ENCODE measurements around the gene IL36RN. TPM values are rescaled to one million over a fixed set of nuclear protein-coding genes. Genes with fewer than 3 reads are reported as not detected.

IL36RN gene
- total RNA-seq, 1 donor from 2014 or later = not detected

DNA sequence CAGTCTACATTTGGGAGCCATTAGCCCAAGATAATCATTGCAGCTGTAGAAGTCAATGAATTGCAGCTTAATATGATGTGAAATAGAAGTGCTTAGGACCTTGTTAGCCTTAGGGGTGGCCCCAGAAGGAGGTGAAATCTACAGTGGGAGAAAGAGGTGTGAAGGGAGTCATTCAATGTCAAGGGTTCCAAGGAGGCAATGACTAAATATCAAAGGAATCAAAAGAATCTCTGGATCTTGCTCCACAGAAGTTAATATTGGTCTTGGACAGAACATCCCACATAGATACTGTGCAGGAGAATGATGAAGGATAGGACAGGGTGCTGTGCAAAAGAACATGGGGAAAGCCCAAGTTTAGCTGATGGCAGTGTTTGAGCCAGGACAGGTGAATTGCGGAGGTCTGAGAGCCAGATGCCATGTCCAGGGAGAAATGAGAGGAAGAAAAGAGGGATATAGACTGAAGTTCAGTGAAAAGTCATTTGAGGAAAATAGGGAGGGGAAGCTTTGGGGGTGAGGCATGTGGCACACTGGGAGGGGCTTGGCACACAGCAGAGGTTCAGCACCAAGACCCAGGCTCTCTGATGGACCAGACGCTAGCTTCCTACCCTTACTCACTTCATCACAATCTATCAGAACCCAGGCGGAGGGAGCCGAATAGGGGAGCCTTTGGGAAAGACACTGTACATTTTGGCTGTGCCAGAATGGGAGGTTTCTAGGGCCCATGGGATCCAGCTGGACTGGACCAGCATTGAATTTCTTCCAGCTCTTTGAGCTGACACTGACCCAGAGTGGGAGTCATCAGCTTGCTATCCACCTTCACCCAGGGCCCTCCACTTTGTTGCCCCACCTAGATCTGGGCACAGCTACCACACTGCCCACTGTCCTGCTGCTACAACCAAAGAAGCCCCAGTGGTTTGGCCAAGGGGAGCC is 10.9 kb downstream of the IL36RN start:
- H3K4me1 Mint-ChIP-seq (ENCODE audit: low read depth) = no peaks in the 10 kb centered on the region
- no peak overlapping the region for H3K4me3 Mint-ChIP-seq
- no peak overlapping the region for H3K27ac Mint-ChIP-seq
- peaks cover 12% of the 10 kb centered on the region for H3K9me3 Mint-ChIP-seq
- intact Hi-C loops (cut with micrococcal nuclease) = no loop called here
- no peak for DNase-seq (ENCODE audit: low spot score)
- H3K36me3 Mint-ChIP-seq (ENCODE audit: low read depth) = peaks cover 1% of the 10 kb centered on the region
- peaks cover 10% of the 10 kb centered on the region for H3K27me3 Mint-ChIP-seq (ENCODE audit: insufficient read depth)

DNA sequence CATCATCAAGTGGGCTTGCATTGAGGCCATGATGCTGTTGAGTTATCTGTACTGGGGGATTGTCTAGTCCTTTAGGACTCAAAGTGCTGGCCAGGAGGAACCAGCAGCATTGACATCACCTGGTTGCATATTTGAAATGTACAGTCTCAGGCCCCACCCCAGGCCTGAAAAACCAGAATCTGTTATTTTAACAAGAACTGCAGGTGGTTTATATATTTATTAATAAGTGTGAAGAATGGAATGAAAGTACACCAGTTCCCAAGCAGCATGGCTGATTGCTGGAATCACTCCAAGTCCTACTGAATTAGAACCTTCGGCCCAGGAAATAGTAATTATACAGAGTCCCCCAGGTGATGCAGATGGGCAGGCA is 11.6 kb downstream of the IL36RN start:
- H3K4me3 Mint-ChIP-seq = no peak overlapping the region
- no peak overlapping the region for H3K27ac Mint-ChIP-seq
- intact Hi-C loops (cut with micrococcal nuclease) = no loop called here
- no peaks in the 10 kb centered on the region for H3K4me1 Mint-ChIP-seq (ENCODE audit: low read depth)
- peaks cover 6% of the 10 kb centered on the region for H3K9me3 Mint-ChIP-seq
- H3K27me3 Mint-ChIP-seq (ENCODE audit: insufficient read depth) = peaks cover 4% of the 10 kb centered on the region
- no peak for DNase-seq (ENCODE audit: low spot score)
- peaks cover 1% of the 10 kb centered on the region for H3K36me3 Mint-ChIP-seq (ENCODE audit: low read depth)

DNA sequence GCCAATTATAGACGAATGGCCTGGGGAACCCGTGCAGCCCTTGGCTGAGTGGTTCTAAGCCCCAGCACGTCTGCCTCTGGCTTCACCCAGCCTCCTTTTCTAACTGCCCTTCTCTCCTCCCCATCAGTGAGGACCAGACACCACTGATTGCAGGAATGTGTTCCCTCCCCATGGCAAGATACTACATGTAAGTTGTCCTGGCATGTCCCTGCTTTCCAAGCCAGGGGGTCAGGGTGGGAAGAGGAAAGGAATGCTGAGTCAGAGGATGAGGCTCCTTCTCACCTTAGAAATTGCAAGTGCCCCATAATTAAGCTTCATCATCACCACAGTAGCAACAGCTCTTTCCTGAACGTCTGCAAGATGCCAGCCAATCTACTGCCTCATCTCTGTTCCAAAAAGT is 13.6 kb downstream of the IL36RN start:
- no peaks in the 10 kb centered on the region for H3K9me3 Mint-ChIP-seq
- H3K36me3 Mint-ChIP-seq (ENCODE audit: low read depth) = peaks cover 1% of the 10 kb centered on the region
- H3K4me3 Mint-ChIP-seq = no peak overlapping the region
- H3K27me3 Mint-ChIP-seq (ENCODE audit: insufficient read depth) = peaks cover 7% of the 10 kb centered on the region
- intact Hi-C loops (cut with micrococcal nuclease) = no loop called here
- no peak for DNase-seq (ENCODE audit: low spot score)
- no peaks in the 10 kb centered on the region for H3K4me1 Mint-ChIP-seq (ENCODE audit: low read depth)
- no peak overlapping the region for H3K27ac Mint-ChIP-seq

DNA sequence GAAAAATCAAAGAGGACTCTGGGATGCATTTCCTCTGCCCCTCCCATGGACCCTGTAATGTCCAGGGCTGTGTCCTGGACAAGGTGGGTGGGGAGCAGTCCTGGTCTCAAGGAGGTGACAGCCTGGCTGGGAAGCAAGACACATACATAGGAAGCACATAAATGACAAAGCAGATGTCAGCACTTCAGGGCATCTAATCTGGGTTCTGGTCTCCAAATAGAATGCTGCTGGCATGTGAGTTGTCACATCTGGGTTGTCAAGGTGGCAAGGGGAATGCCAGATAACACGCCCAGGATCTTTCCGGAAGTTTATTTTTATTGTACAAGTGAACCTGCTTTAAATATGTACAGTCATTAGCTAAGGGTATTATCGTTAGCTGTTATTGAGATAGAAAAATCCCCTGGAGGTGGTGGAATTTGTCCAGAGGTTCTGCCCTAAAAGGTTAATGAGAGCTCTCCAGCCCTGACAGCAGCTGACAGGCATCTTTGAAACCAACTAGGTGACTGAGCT is 14.4 kb downstream of the IL36RN start:
- H3K4me3 Mint-ChIP-seq = no peak overlapping the region
- intact Hi-C loops (cut with micrococcal nuclease) = no loop called here
- no peak for DNase-seq (ENCODE audit: low spot score)
- H3K36me3 Mint-ChIP-seq (ENCODE audit: low read depth) = peaks cover 1% of the 10 kb centered on the region
- no peaks in the 10 kb centered on the region for H3K9me3 Mint-ChIP-seq
- H3K27ac Mint-ChIP-seq = no peak overlapping the region
- H3K27me3 Mint-ChIP-seq (ENCODE audit: insufficient read depth) = peaks cover 7% of the 10 kb centered on the region
- no peaks in the 10 kb centered on the region for H3K4me1 Mint-ChIP-seq (ENCODE audit: low read depth)

DNA sequence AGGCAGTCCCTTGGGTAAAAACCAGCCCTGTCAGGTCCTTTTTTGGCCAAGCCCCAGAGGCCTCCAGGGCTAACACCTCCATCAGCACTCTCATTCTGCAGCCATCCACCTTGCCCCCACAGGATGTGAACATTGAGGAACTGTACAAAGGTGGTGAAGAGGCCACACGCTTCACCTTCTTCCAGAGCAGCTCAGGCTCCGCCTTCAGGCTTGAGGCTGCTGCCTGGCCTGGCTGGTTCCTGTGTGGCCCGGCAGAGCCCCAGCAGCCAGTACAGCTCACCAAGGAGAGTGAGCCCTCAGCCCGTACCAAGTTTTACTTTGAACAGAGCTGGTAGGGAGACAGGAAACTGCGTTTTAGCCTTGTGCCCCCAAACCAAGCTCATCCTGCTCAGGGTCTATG is 16.0 kb downstream of the IL36RN start:
- no peak overlapping the region for H3K27ac Mint-ChIP-seq
- peaks cover 4% of the 10 kb centered on the region for H3K27me3 Mint-ChIP-seq (ENCODE audit: insufficient read depth)
- H3K36me3 Mint-ChIP-seq (ENCODE audit: low read depth) = no peaks in the 10 kb centered on the region
- intact Hi-C loops (cut with micrococcal nuclease) = no loop called here
- H3K4me3 Mint-ChIP-seq = no peak overlapping the region
- H3K9me3 Mint-ChIP-seq = no peaks in the 10 kb centered on the region
- no peaks in the 10 kb centered on the region for H3K4me1 Mint-ChIP-seq (ENCODE audit: low read depth)
- no peak for DNase-seq (ENCODE audit: low spot score)

DNA sequence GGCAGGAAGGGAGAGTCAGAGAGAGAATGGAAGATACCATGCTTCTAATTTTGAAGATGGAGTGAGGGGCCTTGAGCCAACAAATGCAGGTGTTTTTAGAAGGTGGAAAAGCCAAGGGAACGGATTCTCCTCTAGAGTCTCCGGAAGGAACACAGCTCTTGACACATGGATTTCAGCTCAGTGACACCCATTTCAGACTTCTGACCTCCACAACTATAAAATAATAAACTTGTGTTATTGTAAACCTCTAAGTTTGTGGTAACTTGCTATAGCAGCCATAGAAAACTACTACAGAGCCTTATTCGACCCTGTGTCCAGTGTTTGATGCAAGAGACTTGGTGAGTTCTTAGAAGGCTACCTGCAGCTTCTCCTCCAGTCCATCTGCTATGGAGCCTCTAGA is 16.6 kb downstream of the IL36RN start:
- intact Hi-C loops (cut with micrococcal nuclease) = no loop called here
- no peaks in the 10 kb centered on the region for H3K9me3 Mint-ChIP-seq
- no peaks in the 10 kb centered on the region for H3K36me3 Mint-ChIP-seq (ENCODE audit: low read depth)
- no peak for DNase-seq (ENCODE audit: low spot score)
- no peak overlapping the region for H3K4me3 Mint-ChIP-seq
- H3K27me3 Mint-ChIP-seq (ENCODE audit: insufficient read depth) = peaks cover 4% of the 10 kb centered on the region
- no peaks in the 10 kb centered on the region for H3K4me1 Mint-ChIP-seq (ENCODE audit: low read depth)
- no peak overlapping the region for H3K27ac Mint-ChIP-seq

DNA sequence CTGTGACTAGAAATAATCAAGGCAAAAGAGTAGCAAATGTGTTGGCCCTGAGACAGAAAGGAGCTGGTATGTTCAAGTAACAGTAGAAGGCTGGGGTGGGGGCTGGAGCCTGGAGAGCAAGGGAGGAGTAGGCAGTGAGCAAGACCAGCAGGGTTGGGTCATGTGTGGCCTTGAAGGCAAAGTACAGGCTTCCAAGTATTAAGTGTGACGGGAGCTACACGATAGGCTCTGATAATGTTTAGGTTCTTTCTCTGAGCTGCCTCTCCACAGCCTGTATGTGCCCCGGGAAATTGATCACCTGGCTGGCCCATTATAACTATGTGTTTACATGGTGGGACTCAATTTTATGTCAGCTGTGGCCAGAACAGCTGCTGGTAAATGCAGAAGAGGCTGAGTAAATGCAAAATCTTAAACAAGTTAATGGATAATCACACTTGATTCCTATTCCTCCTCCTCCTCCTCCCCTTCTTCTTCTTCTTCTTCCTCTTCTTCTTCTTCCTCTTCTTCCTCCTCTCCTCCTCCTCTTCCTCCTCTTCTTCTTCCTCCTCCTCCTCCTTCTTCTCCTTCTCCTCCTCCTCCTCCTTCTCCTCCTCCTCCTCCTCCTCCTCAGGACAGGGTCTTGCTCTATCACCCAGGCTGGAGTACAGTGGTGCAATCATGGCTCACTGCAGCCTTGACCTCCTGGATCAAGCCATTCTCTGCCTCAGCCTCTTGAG is 18.1 kb downstream of the IL36RN start:
- DNase-seq (ENCODE audit: low spot score) = no peak
- intact Hi-C loops (cut with micrococcal nuclease) = no loop called here
- Mint-ChIP-seq H3K27ac (no peak overlapping the region), H3K4me3 (no peak overlapping the region), H3K9me3 (no peaks in the 10 kb centered on the region), H3K4me1 (ENCODE audit: low read depth) (no peaks in the 10 kb centered on the region), H3K27me3 (ENCODE audit: insufficient read depth) (peaks cover 4% of the 10 kb centered on the region), H3K36me3 (ENCODE audit: low read depth) (no peaks in the 10 kb centered on the region)

DNA sequence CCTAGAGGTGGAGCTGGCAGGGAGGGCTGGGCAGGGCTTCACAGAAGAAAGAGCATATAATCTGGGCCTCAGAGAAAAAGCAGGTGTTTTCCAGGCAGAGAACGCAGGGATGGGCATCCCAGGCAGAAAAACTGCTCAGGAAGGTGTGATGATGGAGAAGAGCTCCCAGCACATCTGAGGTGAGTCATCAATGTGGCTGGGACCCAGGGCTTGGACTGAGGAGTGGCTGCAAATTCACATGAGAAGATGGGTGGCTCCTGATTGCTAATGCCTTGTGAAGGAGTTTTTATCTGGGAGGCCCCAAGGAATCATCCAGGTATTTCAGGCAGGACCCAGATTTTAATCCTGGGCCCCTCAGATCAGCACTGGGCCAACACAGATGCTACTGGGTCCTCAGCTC is 18.9 kb downstream of the IL36RN start:
- Mint-ChIP-seq H3K27me3 (ENCODE audit: insufficient read depth) (peaks cover 4% of the 10 kb centered on the region), H3K9me3 (no peaks in the 10 kb centered on the region), H3K4me1 (ENCODE audit: low read depth) (no peaks in the 10 kb centered on the region), H3K27ac (no peak overlapping the region), H3K4me3 (no peak overlapping the region), H3K36me3 (ENCODE audit: low read depth) (no peaks in the 10 kb centered on the region)
- no peak for DNase-seq (ENCODE audit: low spot score)
- intact Hi-C loops (cut with micrococcal nuclease) = no loop called here

DNA sequence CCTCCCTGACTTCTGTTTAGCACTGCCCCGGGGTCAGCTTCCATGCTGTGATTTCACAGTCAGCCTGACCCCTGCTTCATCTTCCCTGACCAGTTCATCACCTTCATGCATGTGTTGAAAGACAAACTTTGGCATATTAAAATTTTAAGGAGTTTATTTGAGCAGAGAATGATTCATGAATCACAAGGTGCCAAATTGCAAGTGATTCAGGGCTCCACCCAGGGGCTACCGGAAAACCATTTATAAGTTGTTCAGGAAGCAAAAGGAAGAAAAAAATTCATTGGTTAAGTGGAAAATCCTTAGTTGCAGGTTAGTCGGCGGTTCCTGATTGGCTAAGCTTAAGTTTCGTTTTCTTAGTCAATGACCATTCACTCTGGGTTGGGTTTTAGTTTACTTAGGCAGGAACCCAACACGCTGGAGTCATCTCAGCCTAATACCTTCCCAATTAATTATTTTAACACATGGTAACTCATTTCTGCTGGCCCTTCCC is 19.4 kb downstream of the IL36RN start:
- Mint-ChIP-seq H3K27me3 (ENCODE audit: insufficient read depth) (peaks cover 4% of the 10 kb centered on the region), H3K36me3 (ENCODE audit: low read depth) (no peaks in the 10 kb centered on the region), H3K4me1 (ENCODE audit: low read depth) (peaks cover 4% of the 10 kb centered on the region), H3K9me3 (no peaks in the 10 kb centered on the region), H3K4me3 (no peak overlapping the region), H3K27ac (no peak overlapping the region)
- intact Hi-C loops (cut with micrococcal nuclease) = no loop called here
- DNase-seq (ENCODE audit: low spot score) = no peak

DNA sequence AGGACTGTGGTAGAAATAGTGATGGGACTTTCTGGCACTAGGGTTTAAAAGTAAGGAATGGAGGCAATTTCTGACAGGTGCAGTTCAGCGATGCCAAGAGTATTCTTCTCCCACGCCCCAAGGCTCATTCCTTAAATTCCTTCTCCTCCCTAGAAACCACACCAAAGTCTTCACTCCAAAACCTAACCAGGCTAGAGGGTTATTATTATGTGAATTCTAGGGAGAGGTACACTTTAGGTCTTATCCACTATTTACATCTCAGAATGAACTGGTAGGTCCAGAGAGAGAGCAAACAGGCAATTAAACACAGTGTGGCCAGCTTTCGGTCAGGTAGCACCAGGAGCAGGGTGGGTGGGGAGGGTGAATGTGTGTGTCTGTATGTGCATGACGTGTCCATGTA is 20.1 kb downstream of the IL36RN start:
- H3K4me1 Mint-ChIP-seq (ENCODE audit: low read depth) = peaks cover 8% of the 10 kb centered on the region
- intact Hi-C loops (cut with micrococcal nuclease) = no loop called here
- DNase-seq (ENCODE audit: low spot score) = no peak
- H3K36me3 Mint-ChIP-seq (ENCODE audit: low read depth) = no peaks in the 10 kb centered on the region
- no peak overlapping the region for H3K4me3 Mint-ChIP-seq
- no peaks in the 10 kb centered on the region for H3K9me3 Mint-ChIP-seq
- H3K27ac Mint-ChIP-seq = no peak overlapping the region
- peaks cover 2% of the 10 kb centered on the region for H3K27me3 Mint-ChIP-seq (ENCODE audit: insufficient read depth)

DNA sequence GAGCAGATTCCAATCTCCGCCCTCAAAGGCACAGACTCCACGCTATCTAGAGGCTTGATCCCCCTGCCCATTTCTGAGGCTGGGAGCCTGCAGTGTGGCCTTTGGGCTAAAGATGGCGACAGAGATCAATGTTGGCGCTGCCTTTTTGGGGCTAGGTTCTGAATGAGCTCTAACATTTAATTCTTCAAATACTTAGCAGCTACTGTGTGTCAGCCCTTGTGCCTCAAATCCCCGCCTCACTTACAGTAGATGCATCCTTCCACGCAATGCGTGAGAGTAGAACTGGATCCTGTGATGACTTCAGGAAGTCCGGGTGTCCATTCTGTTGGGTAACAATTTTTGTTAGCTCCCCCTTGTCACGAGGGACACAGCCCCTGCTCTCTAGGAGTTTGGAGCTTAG is 21.1 kb downstream of the IL36RN start:
- Mint-ChIP-seq H3K4me3 (no peak overlapping the region), H3K27ac (no peak overlapping the region), H3K4me1 (ENCODE audit: low read depth) (peaks cover 17% of the 10 kb centered on the region), H3K36me3 (ENCODE audit: low read depth) (no peaks in the 10 kb centered on the region), H3K27me3 (ENCODE audit: insufficient read depth) (peaks cover 2% of the 10 kb centered on the region), H3K9me3 (no peaks in the 10 kb centered on the region)
- DNase-seq (ENCODE audit: low spot score) = peak; percentile 28
- intact Hi-C loops (cut with micrococcal nuclease) = loop anchor here (1.0 to 5.0 kb wide), 4 partner anchors 57 to 312 kb away; no protein-coding TSS in a partner anchor

DNA sequence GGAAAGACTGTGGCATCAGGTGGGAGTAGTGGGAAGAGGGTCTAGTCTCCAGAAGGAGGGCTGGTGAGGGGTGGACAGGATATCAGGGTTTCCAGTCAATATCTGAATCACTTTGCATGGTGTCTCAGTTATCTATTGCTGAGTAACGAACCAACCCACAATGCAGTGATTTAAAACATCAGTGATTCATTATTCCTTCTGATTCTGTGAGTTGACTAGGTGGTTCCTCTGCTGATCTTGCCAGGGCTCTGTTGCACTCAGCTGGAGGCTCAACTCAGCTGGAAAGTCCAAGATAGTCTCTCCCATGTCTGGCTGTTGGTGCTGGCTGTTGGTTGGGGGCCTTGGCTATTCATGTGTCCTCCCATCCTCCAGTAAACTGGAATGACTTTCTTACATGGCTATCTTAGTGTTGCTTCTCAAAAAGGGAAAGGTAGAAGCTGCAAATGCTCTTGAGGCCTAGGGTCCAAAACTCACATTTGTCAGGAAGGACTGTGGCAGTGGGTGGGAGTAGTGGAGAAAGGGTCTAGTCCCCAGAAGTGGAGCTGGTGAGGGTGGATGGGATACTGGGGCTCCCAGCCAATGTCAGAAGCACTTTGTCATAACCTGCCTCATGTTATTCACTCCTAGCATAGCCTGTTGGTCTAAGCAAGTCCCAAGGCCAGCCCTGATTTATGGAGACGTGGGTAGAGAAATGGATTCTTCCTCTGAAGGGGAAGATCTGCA is 22.7 kb downstream of the IL36RN start:
- Mint-ChIP-seq H3K4me1 (ENCODE audit: low read depth) (peaks cover 24% of the 10 kb centered on the region), H3K36me3 (ENCODE audit: low read depth) (no peaks in the 10 kb centered on the region), H3K9me3 (no peaks in the 10 kb centered on the region), H3K27ac (no peak overlapping the region), H3K27me3 (ENCODE audit: insufficient read depth) (no peaks in the 10 kb centered on the region), H3K4me3 (no peak overlapping the region)
- intact Hi-C loops (cut with micrococcal nuclease) = loop anchor here (2.0 to 5.0 kb wide), 2 partner anchors 289 to 311 kb away; no protein-coding TSS in a partner anchor
- no peak for DNase-seq (ENCODE audit: low spot score)

Measured in activated T-helper 1 cell treated with anti-CD3 and anti-CD28 coated beads, Interleukin-12 subunit alpha, Interleukin-12 subunit beta, Interleukin-2, Interleukin-4 antibody, amounts not matched to agents 30 ng/mL and 10 ng/mL and 1 ng/mL, durations not matched to agents 14 hours and 24 hours and 36 hours (primary cell).